Right lung (tissue), 5 donors: ENCODE data around the gene JMJD8. TPM values are rescaled to one million over a fixed set of nuclear protein-coding genes. Genes with fewer than 3 reads are reported as not detected.

Source experiments
- DNase-seq, 2 donors: peaks; one replicate each; pipeline ENCODE4 v3.0.0-alpha.2; 2013
- polyA plus RNA-seq, 5 donors: library from polyadenylated mRNA; unstranded; fragments of 120-200 nt; gene quantifications; one replicate each; pipeline versions ENCODE4 v1.2.1 to v1.2.3, GENCODE V29; 2013; ENCODE audit warnings: inconsistent platforms in 1 of 5, low replicate concordance in 1 of 5; ENCODE audit not compliant: insufficient read length in 5 of 5, insufficient read depth in 1 of 5

The JMJD8 gene
- polyA plus RNA-seq, 5 donors: 39.5 to 69.5 (median 43.3) TPM

DNA sequence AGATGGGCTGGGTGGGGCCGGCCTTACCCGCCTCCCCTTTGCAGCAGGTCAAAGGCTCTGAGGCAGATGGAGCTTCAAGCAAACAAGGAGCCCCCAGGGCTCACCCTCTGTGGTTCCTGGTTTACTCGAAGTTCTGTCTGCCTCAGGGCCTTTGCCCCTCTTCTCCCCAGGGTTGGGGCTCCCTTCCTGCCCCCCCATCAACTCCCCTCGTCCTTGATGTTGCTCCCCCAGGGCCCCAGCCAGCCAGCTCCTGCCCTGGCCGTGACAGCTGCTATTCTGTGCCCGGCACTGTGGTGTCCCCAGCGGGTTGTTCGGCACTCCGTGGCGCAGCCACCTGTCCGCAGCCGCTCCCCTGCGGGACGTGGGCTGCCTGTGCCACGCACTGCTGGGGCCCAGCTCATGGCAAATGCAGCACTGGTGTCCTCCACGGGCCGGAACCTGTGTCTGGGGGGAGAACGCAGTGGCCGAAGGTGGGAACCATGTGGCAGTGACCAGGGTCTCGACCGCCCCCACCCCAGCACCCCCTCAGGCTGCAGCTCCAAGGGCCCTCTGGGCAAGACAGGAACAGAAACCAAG lies 26.5 kb upstream of the JMJD8 start:
- no peak for DNase-seq

DNA sequence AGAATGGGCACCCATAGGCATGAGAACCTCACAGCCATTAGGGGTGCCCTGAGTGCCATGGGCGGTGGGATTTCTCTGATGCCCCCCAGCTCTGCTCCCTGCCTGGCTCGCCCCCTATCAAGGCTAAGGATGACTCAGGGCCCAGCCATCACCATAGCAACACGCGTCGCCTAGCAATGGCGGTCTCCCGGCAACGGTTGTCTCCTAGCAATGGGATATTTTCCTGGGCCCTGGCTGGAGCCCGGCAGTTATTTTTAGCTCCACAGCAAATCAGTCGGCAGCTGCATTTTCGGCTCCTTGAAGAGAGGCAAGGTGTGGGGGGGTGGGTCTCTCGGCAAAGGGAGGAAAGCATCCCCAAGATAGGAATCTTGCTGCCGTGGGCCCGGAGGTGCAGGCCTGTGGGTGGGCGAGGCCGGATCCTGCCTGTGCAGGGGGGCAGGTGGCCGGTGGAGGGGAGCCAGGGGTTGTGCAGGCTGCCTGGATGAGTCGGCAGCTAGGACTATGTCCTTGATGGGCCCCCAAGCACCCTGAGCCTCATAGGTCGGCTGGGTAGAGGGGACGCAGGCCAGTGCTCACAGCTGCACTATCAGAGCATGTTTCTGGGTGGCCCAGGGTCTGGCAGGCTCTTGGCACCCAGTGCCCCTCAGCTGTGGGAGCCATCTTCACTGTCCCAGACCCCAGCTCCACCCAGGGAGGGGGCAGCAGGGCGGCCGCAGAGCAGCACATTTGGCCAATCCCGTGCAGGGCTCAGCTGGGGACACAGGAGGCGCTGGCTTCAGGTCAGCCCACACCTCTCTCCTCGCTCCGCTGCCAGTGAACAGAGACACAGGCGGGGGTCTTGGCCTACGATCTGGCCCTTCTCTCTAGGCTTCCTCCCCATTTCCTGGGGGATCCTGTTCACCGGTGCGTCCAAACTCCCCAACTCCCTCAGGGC lies 25.7 kb upstream of the JMJD8 start:
- no peak for DNase-seq

DNA sequence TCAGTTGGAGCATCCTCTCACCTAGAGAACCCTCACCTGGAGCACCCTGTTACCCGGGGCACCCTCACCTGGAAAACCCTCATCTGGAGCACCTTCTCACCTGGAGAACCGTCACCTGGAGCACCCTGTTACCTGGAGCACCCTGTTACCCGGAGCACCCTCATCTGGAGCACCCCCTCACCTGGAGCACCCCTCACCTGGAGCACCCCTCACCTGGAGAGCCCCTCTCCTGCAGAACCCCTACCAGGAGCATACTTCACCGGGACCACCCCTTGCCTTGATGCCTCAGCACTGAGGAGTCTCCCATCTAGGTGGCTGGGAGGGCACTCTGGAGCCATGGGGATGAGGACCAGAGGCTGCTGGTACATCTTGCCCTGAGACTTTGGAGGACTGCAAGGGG lies 24.8 kb upstream of the JMJD8 start:
- DNase-seq: no peak

DNA sequence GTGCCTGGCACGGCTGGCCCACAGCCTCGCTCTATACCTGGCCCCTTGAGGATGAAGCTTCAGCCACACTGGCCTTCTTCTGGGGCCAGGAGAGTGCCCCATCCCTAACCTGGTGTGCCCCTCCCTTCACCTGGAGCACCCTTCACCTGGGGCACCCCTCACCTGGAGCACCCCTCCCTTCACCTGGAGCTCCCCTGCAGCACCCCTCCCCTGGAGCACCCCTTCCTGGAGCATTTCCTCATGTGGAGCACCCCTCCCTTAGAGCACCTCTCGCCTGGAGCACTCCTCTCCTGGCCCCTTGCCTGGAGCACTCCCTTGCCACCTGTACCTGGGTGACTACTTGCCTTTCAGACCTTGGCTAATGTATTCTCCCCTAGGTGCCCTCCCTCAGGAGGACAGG lies 23.9 kb upstream of the JMJD8 start:
- DNase-seq: no peak

DNA sequence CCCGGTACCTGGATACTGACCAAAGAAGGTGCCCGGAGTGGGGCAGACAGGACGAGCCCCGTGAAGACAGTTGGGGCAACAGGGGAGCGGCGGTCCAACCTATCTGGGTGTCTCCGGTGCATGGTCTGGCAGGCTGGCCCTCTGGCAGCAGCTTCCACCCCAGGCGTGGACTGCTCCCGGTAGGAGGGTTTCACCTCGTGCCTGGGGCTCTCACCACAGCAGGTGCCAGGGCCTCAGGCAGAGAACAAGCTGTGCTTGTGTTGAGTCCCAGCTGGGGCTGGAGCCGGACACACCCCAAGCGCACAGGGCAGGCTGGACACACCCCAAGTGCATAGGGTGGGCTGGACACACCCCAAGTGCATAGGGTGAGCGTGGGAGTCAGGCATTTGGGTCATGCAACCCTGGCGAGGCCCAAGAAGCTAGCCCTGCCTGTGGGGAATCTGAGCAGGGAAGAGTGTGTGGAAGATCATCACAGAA lies 23.0 kb upstream of the JMJD8 start:
- no peak for DNase-seq

DNA sequence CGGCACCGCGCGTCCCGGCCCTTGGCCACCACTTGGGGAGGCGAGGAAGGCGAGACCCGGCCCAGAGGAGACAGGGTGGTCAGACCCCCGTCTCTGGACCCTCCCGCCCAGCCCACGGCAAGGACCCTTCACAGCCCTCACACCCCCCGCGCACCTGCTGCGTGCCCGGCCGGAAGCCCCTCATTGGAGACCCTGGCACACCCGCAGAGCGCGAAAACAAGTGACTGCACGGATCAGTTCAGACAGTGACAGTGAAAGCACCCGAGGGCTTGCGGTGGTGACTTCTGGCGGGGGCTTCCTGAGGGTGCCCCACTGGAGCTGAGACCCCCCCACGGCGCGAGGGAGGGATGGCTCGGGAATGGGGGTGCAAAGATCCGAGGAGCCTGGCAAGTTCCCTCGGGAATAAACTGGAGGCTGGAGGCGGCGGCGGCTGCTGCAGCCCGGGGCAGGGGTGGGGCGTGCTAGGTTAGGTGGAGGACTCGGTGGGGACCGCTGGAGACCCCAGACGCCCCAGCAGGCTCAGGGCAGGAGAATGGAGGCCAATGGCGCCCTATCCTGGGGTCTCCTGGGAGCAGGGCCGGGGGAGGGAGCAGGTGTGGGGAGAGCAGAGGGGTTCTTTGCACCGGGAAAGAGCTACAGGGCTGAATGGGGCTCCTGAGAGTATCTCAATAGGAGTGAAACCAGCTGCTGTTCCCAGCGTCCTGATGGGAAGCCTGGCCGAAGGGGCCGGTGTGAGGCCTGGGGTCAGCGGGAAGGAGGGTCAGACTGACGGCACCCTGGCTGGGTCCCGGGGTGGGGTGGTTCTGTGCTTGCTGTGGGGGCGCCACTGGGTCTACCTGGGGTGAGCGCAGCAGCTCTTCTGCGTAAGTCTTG lies 22.3 kb upstream of the JMJD8 start:
- no peak for DNase-seq

DNA sequence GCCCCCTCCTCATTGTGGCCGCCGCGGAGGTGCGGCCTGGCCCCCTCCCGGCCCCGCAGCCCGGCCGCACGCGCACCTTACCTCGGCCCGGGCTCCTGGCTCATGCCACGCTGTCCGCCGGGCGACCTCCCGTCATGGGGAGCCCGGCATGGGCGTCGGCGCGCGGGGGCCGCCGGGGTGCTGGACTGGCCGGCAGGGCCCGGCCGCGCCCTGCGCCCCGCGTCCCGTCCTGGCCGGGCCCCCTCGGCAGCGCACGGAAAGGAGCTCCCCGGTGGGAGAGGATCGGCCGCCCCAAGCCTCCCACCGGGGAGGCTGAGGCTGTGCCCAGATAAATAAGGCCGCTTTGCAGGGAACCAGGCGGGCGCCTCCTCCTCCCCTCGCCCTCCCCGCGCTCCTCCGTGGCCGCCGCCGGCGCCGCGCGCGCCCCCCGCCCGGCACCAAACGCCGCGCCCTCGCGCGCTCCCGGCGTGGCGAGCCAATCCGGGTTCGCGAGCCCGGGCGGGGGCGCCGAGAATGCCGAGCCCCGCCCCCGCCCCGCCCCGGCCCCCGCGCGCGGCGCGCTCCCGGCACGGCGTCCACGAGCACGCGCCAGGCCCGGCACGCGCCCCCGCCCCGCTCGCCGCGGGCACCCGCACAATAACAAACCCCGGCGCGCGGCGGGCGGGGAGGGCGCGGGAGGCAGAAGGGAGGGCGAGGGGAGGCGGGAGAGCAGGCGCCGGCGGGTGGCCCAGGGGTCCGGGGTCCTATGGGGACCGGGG lies 21.5 kb upstream of the JMJD8 start, which contains the start of gene FBXL16:
Gene FBXL16, minus strand, starts transcription at position 371 of the 758 bp plus-strand sequence. CDS start 8,396 bp downstream, outside the sequence.
- DNase-seq: no peak

DNA sequence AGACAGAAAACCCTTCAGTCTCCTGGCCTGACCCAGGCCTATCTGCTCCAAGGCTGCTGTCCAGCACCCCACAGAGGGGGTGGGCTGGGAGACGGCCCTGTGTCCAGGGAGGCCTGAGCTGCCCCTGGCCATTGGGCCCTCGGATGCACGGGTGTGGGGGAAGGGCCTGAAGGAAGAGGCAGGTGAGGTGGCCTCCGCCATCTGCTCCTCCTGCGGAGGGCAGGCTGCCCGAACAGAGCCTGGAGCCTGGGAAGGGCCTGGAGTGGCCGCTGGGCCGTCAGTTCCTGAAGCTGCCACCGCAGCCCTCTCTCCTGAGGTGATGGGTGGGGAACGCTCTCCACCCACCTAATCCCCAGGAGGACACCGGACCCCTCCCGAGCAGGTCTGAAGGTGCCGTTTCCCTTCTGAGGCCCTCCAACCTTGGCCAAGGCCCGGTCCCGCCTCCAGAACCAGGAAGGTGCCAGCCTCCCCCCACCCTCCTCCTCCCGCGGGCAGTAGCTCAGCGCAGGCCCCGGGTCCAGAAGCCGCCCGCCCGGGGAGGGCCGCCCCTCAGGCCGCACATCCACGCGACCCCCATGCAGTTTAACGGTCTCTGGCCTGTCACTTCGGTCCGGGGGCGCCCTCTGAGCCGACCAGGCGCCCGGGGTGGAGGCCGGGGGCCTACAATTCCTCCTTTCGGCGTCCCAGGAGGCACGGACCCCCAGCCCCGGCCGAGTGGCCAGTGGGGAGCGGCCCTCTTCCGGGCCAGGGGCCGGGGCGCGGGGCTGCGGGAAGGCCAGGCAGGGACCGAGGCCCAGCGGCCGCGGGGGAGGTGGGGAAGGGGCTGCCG lies 20.6 kb upstream of the JMJD8 start:
- no peak for DNase-seq

DNA sequence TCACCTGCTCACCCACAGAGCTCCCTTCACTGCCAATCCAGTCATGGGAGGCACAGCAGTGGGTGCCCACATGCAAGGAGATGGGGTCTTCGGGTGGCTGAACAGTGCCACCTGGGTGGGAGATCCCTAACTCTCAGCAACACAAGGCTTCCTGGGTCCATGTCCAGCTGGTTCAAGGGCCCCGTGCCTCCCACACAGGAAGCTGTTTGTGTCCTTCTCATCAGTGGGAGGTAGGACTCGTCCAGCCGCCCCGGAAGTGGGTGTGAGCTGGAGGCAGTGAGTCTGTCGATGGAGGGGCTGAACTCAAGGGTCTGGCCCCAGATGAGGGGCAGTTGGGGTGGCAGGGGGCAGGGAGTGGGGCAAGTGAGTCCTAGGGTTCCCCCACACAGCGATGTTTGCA lies 19.9 kb upstream of the JMJD8 start:
- no peak for DNase-seq

DNA sequence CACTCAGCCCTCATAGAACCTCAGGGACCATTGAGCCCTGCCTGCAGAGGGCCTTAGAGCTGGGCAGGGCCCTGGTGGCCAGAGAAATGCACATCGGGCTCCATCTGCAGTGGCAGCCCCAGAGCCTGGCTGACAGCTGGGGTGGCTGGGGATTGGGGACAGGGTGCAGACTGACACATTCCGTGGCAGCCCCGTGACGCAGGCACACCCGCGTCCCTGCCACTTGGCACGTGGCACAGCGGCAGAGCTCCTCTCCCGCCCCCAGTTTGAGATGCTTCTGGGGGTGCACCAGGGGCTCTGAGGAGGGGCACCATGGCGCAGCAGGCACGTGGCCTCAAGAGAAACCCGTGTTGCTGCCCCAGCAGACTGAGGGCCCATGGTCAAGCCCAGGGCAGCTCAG lies 19.3 kb upstream of the JMJD8 start:
- no peak for DNase-seq

DNA sequence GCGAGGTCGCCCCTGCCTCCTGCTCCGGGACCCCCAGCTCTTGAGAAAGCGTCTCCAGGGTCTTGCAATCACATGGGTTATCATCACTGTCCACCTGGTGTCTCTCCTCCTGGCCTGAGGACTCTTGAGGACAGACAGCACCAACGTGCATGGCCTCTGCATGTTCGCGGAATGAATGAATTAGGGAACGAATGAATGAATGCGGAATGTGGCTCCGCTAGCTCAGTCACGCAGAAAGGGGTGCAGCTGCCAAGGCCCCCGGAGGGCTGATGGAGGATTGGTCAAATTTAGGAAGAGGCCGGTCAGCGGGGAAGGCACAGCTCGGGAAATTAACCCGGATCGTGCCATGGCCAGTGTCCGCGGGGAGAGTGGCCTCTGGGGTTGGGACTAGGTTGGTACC lies 18.2 kb upstream of the JMJD8 start:
- no peak for DNase-seq

DNA sequence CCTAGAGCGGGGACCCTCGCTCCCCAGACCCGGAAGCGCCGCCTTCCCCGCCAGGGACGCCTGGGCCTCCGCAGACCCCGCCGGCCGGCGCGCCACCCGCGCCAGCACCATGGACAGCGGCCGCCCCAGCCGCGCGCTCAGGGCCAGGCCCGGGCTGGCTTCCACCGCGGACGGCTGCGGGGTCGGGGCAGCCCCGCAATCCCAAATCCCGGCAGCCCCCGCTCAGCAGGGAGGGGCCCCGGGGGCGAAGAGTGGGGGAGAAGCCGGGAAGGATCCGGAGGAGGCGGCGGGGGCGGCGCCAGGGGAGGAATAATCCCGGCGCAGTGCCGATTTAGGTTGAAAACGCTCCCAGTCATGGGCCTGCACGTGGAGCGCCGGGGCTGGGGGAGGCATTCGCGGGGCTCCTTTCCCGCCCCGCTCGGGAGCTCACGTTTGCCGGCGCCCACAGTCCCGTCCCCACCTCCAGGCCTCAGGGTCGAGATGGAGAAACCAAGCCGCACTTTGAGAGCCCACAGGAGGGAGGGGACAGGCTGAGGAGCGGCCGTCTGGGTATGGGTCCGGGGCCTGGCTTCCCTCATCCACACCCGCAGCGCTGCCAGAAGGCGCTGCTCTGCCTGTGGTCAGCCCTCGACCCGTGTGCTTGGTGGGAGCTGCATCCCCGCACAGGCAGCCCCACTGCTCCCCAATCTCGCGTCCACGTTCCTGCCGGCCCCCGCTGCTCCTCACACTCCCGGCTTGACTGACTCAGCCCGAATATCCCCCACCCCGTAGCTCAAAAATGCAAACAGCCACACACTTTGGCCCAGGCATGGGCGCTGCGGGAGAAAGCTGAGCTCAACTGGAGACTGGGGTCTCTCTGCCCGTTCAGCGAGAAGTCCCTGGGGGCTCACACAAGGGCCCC lies 16.8 kb upstream of the JMJD8 start:
- DNase-seq: no peak

DNA sequence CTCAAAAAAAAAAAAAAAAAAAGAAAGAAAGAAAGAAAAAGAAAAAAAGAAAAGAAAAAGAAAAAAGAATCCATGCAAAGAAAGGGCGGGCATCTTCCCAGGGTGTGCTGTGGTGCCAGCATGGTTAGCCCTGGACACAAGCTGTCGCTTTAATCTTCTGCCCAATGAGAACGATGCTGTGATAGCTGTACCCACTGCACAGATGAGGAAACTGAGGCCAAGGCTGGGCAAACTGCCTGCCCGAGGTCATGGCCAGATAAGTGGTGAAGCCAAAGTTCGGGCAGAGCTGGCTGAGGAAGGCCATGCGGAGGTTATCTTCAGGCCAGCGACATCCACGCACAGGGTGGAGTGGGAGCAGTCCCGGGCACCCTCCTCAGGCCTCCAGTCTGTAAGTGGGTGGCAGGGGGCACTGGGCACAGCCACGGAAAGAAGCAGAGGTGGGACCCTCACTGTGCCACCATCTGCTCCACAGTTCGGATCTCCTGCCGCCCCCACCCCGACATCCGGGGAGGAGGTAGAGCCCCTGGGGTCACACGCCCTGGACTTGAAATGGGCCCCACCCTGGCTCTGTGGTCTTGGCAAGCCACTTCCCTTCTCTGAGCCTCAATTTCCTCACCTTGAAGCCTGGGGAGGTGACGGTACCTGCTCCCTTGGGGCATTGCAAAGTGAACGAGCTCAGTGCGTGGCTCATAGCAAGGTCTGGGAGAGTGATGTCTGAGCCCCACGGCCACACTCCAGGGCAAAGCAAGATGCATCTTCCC lies 15.0 kb upstream of the JMJD8 start:
- no peak for DNase-seq

DNA sequence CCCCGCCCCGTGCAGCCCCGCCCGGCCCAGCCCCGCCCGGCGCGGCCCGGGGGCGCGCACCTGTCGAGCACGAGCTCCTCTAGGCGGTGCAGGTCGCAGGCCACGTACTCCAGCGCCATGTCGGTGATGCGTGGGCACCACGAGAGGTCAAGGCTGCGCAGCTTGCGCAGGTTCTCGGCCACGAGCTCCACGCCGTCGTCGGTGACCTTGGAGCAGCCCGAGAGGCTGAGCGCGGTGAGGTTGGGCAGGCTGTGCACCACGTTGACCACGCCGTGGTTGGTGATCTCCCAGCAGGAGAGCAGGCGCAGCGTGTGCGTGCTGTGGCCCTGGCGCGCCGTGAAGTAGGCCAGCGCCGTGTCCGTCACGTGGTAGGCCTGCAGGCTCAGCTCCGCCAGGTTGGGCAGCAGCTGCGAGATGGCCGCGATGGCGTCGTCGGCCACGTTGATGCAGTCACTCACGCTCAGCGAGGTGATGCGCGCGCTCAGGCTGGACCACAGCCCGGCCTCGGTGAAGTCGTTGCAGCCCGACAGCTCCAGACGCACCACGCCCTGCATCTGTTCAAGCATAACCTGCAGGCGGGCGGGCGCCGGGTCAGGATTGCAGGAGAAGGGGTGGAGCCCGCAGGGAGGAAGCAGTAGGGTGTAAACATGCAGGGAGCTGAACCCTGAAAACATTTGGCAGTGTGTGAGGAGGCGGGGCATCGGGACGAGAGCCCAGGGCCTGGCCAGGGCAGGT lies 11.4 kb upstream of the JMJD8 start:
- no peak for DNase-seq

DNA sequence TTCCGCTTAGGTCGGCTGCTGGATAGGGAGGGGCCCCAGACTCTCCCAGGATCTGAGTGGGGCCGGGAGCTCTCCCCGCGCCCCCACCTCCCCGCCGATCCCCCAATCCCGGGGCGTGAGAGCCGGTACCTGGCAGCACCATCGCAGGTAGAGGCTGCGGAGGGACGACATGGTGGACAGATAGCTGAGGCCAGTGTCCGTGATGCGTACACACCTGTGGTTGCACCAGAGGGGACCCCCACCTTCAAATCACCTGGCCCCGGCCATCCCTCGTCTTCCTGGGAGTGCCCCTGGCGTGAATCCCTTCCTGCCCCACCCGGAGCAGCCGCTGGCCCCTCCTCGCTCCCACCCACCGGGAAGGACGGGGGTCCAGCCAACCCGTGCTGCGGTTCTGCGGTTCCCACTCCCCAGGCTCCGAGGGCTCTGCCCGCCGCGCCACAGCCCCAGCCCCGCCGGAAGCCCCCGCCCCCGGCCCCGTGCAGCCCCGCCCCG lies 10.8 kb upstream of the JMJD8 start:
- DNase-seq: no peak

DNA sequence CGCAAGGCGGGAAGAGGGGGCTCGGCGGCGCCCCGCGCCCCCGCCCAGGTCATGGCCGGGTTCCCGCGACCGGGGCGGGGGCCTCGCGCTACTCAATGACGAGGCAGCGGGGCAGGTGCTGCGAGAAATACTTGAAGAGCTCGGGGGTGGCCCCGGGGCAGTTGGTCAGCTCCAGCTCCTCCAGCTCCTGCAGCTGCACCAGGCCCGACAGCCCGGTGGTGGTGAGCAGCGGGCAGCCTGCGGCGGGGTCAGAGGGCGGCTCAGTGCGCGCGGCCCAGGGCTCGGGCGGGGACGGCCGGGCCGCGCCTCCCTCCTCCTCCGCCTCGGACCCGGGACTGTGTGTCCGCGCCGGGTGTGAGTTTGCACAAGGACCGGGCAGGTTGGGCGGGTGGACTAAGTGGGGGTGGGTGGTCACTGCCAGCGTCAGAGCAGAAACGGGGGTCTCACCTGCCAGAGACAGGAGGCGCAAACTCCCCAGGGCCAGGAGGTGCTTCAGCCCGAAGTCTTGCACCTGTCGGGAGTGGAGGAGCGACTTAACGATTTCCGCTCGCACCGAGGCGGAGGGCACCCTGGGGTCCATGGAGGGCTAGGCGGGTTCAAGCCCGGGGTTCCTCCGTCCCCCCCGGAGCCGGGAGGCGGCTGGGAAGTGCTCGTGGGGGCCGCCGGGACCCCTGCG lies 10.2 kb upstream of the JMJD8 start:
- no peak for DNase-seq

DNA sequence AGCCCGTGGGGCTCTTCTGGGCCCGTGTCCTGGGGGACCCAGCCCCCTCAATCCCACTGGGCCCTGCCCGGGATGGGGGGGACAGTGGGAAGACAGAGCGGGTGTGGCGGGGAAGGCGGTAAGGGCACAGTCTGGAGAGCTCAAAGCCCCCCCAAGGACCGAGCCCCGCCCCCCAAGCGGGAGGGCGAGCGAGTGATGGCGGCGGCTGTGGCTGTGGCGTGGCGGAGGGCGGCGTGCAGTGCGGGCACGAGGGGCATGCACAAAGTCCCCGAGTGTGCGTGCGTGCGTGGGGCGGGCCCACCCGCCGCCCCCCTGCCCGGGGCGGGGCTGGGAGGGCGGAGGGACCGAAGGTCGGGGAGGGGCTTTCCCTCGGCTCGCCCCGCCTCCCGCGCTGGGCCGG lies 9.6 kb upstream of the JMJD8 start:
- DNase-seq: no peak
